Sigmoid colon (tissue), 7 donors: ENCODE data around the gene ZBTB2. TPM values are rescaled to one million over a fixed set of nuclear protein-coding genes. Genes with fewer than 3 reads are reported as not detected.
A peak's percentile ranks its signal among the peaks of the same experiment; 100 is the strongest.
"Not testable (repeated sequence)": the region's sequence is repeated elsewhere in the genome, so short reads cannot be mapped to it uniquely, and the experiment has no call there.

Experiments
- DNase-seq: peaks from one replicate; pipeline ENCODE4 v3.0.0-alpha.2; 2019
- H3K27ac ChIP-seq, 4 donors: fragments of 200-600 bp; sonication (generic); one replicate each; pipeline ENCODE4 v1.5.1; 2016 to 2019; ENCODE audit warnings: mild to moderate bottlenecking in 1 of 4
- H3K27me3 ChIP-seq, 3 donors: fragments of 200-600 bp; sonication (generic); one replicate each; pipeline ENCODE4 v1.5.1; 2019; ENCODE audit warnings: mild to moderate bottlenecking in 1 of 3
- H3K36me3 ChIP-seq, 4 donors: fragments of 200-600 bp; sonication (generic); one replicate each; pipeline ENCODE4 v1.5.1; 2016 to 2019
- H3K4me1 ChIP-seq, 4 donors: fragments of 200-600 bp; sonication (generic); one replicate each; pipeline ENCODE4 v1.5.1; 2017 to 2019
- H3K4me3 ChIP-seq, 4 donors: fragments of 200-600 bp; sonication (generic); one replicate each; pipeline ENCODE4 v1.5.1; 2017 to 2019; ENCODE audit warnings: mild to moderate bottlenecking in 2 of 4, moderate library complexity in 1 of 4
- H3K9me3 ChIP-seq, 4 donors: fragments of 200-600 bp in 3 of 4; sonication (generic) in 3 of 4; one replicate each; pipeline versions ENCODE4 v1.5.1 to v1.6.1; 2013 to 2019
- CTCF ChIP-seq, 4 experiments: fragments of 450-650 bp in 3 of 4; fragments of 200-600 bp in 1 of 4; IDR thresholded peaks; one replicate each; pipeline ENCODE4 v1.5.1; 2016 to 2019; ENCODE audit warnings: antibody characterized with exemption in 4 of 4, mild to moderate bottlenecking in 3 of 4, moderate library complexity in 2 of 4
- EP300 ChIP-seq, 4 donors: sonication (generic); formaldehyde crosslinking; IDR thresholded peaks; one replicate each; pipeline ENCODE4 v1.6.1; 2017; ENCODE audit warnings: antibody characterized with exemption in 4 of 4
- POLR2A ChIP-seq, 2 donors: fragments of 450-650 bp; IDR thresholded peaks; one replicate each; pipeline ENCODE4 v1.6.1; 2016; ENCODE audit warnings: antibody characterized with exemption in 2 of 2, mild to moderate bottlenecking in 2 of 2, moderate library complexity in 2 of 2
- POLR2AphosphoS5 ChIP-seq, 4 donors: sonication (generic); formaldehyde crosslinking; IDR thresholded peaks; one replicate each; pipeline ENCODE4 v1.6.1; 2017; ENCODE audit warnings: antibody characterized with exemption in 4 of 4
- whole genome bisulfite sequencing, 2 donors: extraction: QIAGEN DNeasy Blood & Tissue Kit; methylation state at CpG; one replicate each; pipeline ENCODE4 v1.1.7; 2013; 5-methylcytosine and 5-hydroxymethylcytosine counted together
- intact Hi-C: fragments of 100-400 bp; cut with DNase I; formaldehyde crosslinking; loops from one replicate; pipeline ENCODE4 v1.15.1; 2023
- polyA plus RNA-seq, 3 donors: library from polyadenylated mRNA; stranded (reverse); fragments of 200-250 nt; gene quantifications; one replicate each; pipeline ENCODE4 v1.2.3, GENCODE V29; 2013
- total RNA-seq, 4 donors: library from RNA; depleted of rRNA; stranded (reverse); fragments of >200 nt; gene quantifications; one replicate each; pipeline ENCODE4 v1.1.0, GENCODE V29; 2016
- donor health status: healthy with polysubstance abuse.
- donor health status: Bipolar disorder and iron deficiency.
- donor health status: healthy.

Gene ZBTB2
- total and polyA plus RNA-seq, 7 donors = 5.8 to 11.5 (median 8.6) TPM

GRCh38 chr6:151322570-151322969, 68.8 kb downstream of the ZBTB2 start:
- no peak overlapping the region for H3K4me3 ChIP-seq
- H3K27me3 ChIP-seq = no peaks in the 10 kb centered on the region
- DNase-seq = no peak
- TF ChIP-seq EP300 (IDR thresholded peaks at IDR 0.05) (no peak), POLR2A (IDR thresholded peaks at IDR 0.05) (no peak), CTCF (IDR thresholded peaks at IDR 0.05) (no peak)
- H3K27ac ChIP-seq = peak overlapping the region in 3 of 4 donors; percentile 69 to 93 (median 86)
- intact Hi-C loops = loop anchor here (5.0 kb wide), 1 partner anchor 200 kb away; no protein-coding TSS in a partner anchor
- no peaks in the 10 kb centered on the region for H3K9me3 ChIP-seq
- no peaks in the 10 kb centered on the region for H3K36me3 ChIP-seq
- H3K4me1 ChIP-seq = peaks cover 0 to 48% (median 28%) of the 10 kb centered on the region in 4 donors
- 38 to 81% methylated on average over 9 of the region's 9 CpGs for WGBS, 2 donors

GRCh38 chr6:151321438-151321837, 69.9 kb downstream of the ZBTB2 start:
- no peaks in the 10 kb centered on the region for H3K9me3 ChIP-seq
- H3K4me3 ChIP-seq = no peak overlapping the region
- H3K4me1 ChIP-seq = peaks cover 0 to 49% (median 38%) of the 10 kb centered on the region in 4 donors
- TF ChIP-seq POLR2AphosphoS5 (IDR thresholded peaks at IDR 0.05) (no peak), EP300 (IDR thresholded peaks at IDR 0.05) (no peak), POLR2A (IDR thresholded peaks at IDR 0.05) (no peak), CTCF (IDR thresholded peaks at IDR 0.05) (no peak)
- 91 to 92% methylated on average over 1 of the region's 1 CpG for WGBS, 2 donors
- no peaks in the 10 kb centered on the region for H3K27me3 ChIP-seq
- no peak for DNase-seq
- peak overlapping the region in 2 of 4 donors; percentile 80 to 93 for H3K27ac ChIP-seq
- intact Hi-C loops = loop anchor here (5.0 kb wide), 1 partner anchor 199 kb away; no protein-coding TSS in a partner anchor
- no peaks in the 10 kb centered on the region for H3K36me3 ChIP-seq

DNA sequence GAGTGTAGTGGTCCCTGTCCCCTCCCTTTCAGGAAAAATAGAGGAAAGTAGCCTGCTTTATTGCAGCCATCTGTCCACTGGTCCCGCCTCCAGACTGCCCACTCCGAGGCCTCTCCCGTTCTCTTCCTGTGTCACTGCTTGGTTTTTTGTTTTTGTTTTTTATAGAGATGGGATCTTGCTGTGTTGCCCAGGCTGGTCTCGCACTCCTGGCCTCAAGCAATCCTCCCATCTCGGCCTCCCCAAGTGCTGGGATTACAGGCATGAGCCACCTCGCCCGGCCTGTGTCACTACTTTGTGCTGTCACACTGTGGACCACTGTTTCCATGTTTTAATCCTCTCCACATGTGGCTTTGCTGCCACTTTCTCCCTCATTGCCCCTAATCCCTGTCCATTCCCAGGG, 71.2 kb downstream of the ZBTB2 start:
- DNase-seq = no peak
- intact Hi-C loops = loop anchor here (5.0 kb wide), 1 partner anchor 198 kb away; no protein-coding TSS in a partner anchor
- Histone ChIP-seq H3K4me3 (no peak overlapping the region), H3K4me1 (peaks cover 0 to 41% (median 32%) of the 10 kb centered on the region in 4 donors), H3K27ac (peak overlapping the region in 2 of 4 donors; percentile 80 to 93), H3K9me3 (no peaks in the 10 kb centered on the region), H3K27me3 (no peaks in the 10 kb centered on the region), H3K36me3 (no peaks in the 10 kb centered on the region)
- 85 to 93% methylated on average over 7 of the region's 7 CpGs for WGBS, 2 donors
- no peak for TF ChIP-seq EP300 (IDR thresholded peaks at IDR 0.05)
- TF ChIP-seq CTCF (IDR thresholded peaks at IDR 0.05) = no peak
- no peak for TF ChIP-seq POLR2AphosphoS5 (IDR thresholded peaks at IDR 0.05)
- TF ChIP-seq POLR2A (IDR thresholded peaks at IDR 0.05) = no peak

- WGBS, 2 donors = 82 to 86% methylated on average over 3 of the region's 3 CpGs
- Histone ChIP-seq H3K36me3 (no peaks in the 10 kb centered on the region), H3K4me1 (peaks cover 0 to 32% (median 24%) of the 10 kb centered on the region in 4 donors), H3K27me3 (no peaks in the 10 kb centered on the region), H3K9me3 (no peaks in the 10 kb centered on the region), H3K27ac (peak overlapping the region; percentile 50 to 93 (median 70)), H3K4me3 (no peak overlapping the region)
- TF ChIP-seq POLR2A (IDR thresholded peaks at IDR 0.05) (no peak), POLR2AphosphoS5 (IDR thresholded peaks at IDR 0.05) (peak in 1 of 4 donors; percentile 44)
- DNase-seq = no peak
- intact Hi-C loops = no loop called here
Measured at GRCh38 chr6:151317995-151318365, 73.4 kb downstream of the ZBTB2 start.

DNA sequence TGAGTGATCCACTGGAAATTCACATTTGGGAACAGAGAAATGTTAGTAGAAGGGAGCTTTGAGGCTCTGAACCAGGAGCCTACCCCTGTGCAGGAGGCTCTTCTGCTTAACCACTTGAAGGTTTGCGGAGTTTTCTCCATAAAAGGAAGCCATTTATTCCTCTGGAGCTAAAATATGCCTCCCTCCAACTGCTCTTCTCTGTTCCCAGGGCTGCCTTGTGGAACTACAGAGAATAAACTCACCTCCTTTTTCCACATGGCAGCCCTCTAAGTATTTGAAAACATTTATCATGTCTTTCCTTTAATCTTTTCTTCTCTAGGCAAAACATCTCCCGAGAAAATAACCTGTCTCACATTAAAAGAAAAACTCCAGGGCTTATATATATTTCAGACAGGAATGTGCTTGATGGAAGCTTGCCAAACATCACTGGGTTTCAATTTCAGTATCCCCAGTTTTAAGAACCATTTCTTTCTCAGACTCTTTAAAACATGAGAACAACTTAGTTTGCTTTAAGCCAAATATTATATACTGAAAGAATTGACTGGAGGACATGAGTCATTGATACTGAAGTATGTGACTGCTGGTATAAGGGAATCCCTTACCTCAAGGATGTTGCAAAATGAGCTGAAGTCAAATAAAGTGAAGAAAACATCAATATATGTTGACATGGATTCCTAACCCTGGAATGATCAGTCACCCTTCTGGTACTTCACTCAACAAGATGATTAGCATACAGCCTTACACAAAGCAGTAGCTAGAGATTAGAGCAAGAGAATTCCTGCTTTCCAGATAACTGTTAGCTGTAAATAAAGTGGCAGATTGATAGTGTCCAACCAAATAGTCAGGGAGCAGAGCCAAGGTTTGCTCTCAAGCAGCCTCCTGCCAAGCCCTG, 74.0 kb downstream of the ZBTB2 start:
- no peaks in the 10 kb centered on the region for H3K36me3 ChIP-seq
- no peak for DNase-seq
- 74 to 76% methylated on average over 2 of the region's 2 CpGs for WGBS, 2 donors
- peak overlapping the region; percentile 50 to 93 (median 70) for H3K27ac ChIP-seq
- intact Hi-C loops = no loop called here
- no peaks in the 10 kb centered on the region for H3K9me3 ChIP-seq
- H3K27me3 ChIP-seq = no peaks in the 10 kb centered on the region
- no peak for TF ChIP-seq EP300 (IDR thresholded peaks at IDR 0.05)
- peak in 1 of 4 donors; percentile 10 for TF ChIP-seq POLR2AphosphoS5 (IDR thresholded peaks at IDR 0.05)
- no peak overlapping the region for H3K4me3 ChIP-seq
- H3K4me1 ChIP-seq = peaks cover 0 to 36% (median 26%) of the 10 kb centered on the region in 4 donors

DNA sequence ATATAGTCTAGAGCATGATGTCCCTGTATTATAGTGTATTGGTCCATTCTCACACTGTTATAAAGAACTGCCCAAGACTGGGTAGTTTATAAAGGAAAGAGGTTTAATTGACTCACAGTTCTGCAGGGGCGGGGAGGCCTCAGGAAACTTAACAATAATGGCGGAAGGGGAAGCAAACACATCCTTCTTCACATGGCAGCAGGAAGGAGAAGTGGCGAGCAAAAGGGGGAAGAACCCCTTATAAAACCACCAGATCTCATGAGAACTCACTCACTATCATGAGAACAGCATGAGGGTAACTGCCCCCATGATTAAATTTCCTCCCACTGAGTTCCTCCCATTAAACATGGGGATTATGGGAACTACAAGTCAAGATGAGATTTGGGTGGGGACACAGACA, 75.7 kb downstream of the ZBTB2 start:
- H3K36me3 ChIP-seq, H3K9me3 ChIP-seq, DNase-seq, intact Hi-C loops, H3K27me3 ChIP-seq, H3K4me3 ChIP-seq: not testable (repeated sequence)
- Histone ChIP-seq H3K27ac (peak overlapping the region in 2 of 4 donors; percentile 80 to 93), H3K4me1 (peaks cover 0 to 43% (median 30%) of the 10 kb centered on the region in 4 donors)
- WGBS, 2 donors = 71 to 89% methylated on average over 3 of the region's 3 CpGs
